ENCODE results near the gene DEAF1.
A peak's percentile ranks its signal among the peaks of the same experiment; 100 is the strongest.
"Not testable (repeated sequence)": the region's sequence is repeated elsewhere in the genome, so short reads cannot be mapped to it uniquely, and the experiment has no call there.

Gene DEAF1

GRCh38 chr11:699753-700152 lies 4.7 kb upstream of the DEAF1 start:
- no peak for DNase-seq (ENCODE audit: low read depth in 2 of 2)

GRCh38 chr11:699116-699508 lies 4.1 kb upstream of the DEAF1 start:
- DNase-seq (ENCODE audit: low read depth in 2 of 2) = no peak

GRCh38 chr11:698493-699115 lies 3.6 kb upstream of the DEAF1 start:
- DNase-seq (ENCODE audit: low read depth in 2 of 2) = no peak

- no peak for DNase-seq (ENCODE audit: low read depth in 2 of 2)
Measured at GRCh38 chr11:697811-698311, 2.8 kb upstream of the DEAF1 start.

- DNase-seq (ENCODE audit: low read depth in 2 of 2) = no peak
Measured at GRCh38 chr11:696955-697491, 2.0 kb upstream of the DEAF1 start.

GRCh38 chr11:695538-696248 lies 671 bp upstream of the DEAF1 start, which contains the start of gene TMEM80:
TSS of gene TMEM80 (plus strand) at chr11:695816. CDS start at chr11:695828, 12 bp downstream.
- DNase-seq (ENCODE audit: low read depth in 2 of 2) = peak; percentile 87

GRCh38 chr11:695288-695537 lies 191 bp upstream of the DEAF1 start:
- DNase-seq (ENCODE audit: low read depth in 2 of 2) = no peak

- DNase-seq (ENCODE audit: low read depth in 2 of 2) = no peak
Measured at GRCh38 chr11:693887-694562, 997 bp downstream of the DEAF1 start.

GRCh38 chr11:693415-693831 lies 1.6 kb downstream of the DEAF1 start:
- no peak for DNase-seq (ENCODE audit: low read depth in 2 of 2)

GRCh38 chr11:692824-693414 lies 2.1 kb downstream of the DEAF1 start:
- no peak for DNase-seq (ENCODE audit: low read depth in 2 of 2)

GRCh38 chr11:691710-692590 lies 3.1 kb downstream of the DEAF1 start:
- DNase-seq (ENCODE audit: low read depth in 2 of 2) = no peak

GRCh38 chr11:690738-691633 lies 4.0 kb downstream of the DEAF1 start:
- DNase-seq (ENCODE audit: low read depth in 2 of 2) = no peak

- not testable (repeated sequence) for DNase-seq (ENCODE audit: low read depth in 2 of 2)
Measured at GRCh38 chr11:690244-690643, 4.8 kb downstream of the DEAF1 start.

- DNase-seq (ENCODE audit: low read depth in 2 of 2) = no peak
Measured at GRCh38 chr11:689625-690024, 5.4 kb downstream of the DEAF1 start.

- DNase-seq (ENCODE audit: low read depth in 2 of 2) = no peak
Measured at GRCh38 chr11:688681-689080, 6.3 kb downstream of the DEAF1 start.

GRCh38 chr11:687751-688150 lies 7.3 kb downstream of the DEAF1 start:
- no peak for DNase-seq (ENCODE audit: low read depth in 2 of 2)

- no peak for DNase-seq (ENCODE audit: low read depth in 2 of 2)
Measured at GRCh38 chr11:686451-687243, 8.4 kb downstream of the DEAF1 start.

GRCh38 chr11:680970-681369 lies 14.1 kb downstream of the DEAF1 start:
- DNase-seq (ENCODE audit: low read depth in 2 of 2) = peak in 1 of 2 donors; percentile 28

GRCh38 chr11:680476-680875 lies 14.5 kb downstream of the DEAF1 start:
- DNase-seq (ENCODE audit: low read depth in 2 of 2) = no peak

Data from stimulated activated CD8-positive, alpha-beta memory T cell treated with anti-CD3 and anti-CD28 coated beads, Interleukin-15, amount 100 ng/mL, for 4 hours (primary cell).